HCEC 1CT (cell line): Measurements from ENCODE around the gene OPHN1.
"Not testable (repeated sequence)": the region's sequence is repeated elsewhere in the genome, so short reads cannot be mapped to it uniquely, and the experiment has no call there.

Experiments used
- DNase-seq: peaks from one replicate; pipeline ENCODE4 v3.0.0-alpha.2; 2017

Gene OPHN1

DNA sequence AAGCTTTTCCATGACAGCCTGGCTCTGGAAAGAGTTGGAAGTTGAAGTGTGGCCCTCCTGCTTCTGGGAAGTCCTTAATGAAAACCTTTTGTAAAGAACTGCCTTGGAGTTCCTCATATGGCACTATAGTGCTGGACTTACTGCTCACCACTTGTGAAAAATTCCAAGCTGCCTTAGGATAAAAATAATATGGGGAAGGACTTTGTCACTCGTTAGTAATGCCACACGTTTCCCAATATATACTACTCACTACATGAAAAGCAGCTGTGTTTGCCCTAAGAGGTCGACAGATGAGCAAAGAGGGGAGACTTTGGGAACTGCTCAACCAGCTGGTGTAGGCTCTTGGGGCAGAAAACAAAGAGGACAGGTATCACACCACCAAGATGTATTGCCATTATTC, 11.7 kb downstream of the OPHN1 start:
- peak; percentile 60 for DNase-seq

DNA sequence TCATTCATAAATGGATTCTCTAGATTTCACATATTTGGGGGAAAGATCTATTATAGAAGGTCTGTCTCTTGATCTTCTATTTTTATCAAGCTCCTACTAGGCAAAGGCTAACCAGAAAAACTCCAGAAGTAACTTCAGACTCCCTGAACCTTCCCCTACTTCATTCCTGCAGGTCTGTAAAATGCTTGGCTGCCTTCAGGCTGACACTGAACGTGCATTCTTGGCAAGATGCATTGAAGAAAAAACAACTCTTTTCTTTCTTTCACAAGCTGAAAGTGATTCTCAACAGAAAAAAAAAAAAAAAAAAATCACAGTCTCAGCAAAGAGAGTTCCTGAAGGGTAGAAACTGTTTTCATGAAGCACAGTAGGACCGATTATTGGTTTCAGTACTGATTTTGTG, 12.7 kb downstream of the OPHN1 start:
- no peak for DNase-seq

DNA sequence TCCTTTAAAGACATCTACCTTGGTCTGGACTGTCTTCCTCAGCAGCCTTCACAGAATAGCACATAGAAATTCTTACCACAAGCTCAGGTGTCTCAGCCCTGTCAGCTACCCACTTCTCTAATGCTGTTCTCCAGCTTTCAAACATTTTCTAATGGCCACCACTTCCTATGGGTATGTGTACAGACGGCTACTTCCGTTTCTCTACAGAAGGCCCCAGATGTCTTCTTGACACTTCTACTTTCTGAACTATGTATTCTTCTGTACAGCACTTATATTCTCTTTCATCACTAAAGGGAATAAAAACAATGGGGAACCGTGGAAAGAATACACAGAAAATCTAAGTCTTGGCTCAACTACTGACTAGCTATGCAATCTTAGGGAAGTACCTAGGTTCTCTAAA, 13.3 kb downstream of the OPHN1 start:
- no peak for DNase-seq

DNA sequence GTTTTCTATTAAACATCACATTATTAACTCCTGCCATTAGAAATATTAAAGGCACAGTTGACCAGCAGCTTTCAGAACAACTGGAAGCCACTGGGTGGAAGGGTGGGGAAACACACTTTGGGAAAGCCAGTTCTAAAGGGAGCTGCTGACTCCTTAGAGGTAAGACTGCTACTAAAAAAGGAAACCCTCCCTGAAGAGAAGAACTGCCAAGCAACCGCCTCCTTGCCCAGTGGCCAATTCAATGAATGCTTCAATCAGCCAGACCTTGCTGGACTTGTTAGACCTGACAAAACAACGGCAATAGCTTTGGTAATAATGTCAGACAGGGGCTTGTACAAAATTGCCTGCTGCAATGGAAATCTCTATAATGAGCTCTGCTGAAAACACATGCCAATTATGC, 15.6 kb downstream of the OPHN1 start:
- no peak for DNase-seq

DNA sequence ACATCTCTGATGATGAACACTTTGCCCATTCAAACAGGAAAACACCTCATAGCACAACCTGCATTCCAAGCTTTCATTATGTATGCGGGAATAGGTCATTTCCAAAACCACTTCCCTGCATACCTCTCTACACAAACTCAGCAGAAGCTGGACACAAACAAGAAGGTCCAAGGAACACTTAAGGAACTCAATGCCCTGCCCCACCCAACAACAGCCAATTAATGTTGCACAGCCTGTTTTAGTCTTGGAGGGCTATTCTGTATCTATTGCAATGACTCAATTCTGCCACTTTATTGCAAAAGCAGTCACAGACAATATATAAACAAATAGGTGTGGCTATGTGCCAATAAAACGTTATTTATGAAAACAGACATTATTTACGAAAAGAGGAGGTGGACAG, 16.7 kb downstream of the OPHN1 start:
- DNase-seq: peak; percentile 30

DNA sequence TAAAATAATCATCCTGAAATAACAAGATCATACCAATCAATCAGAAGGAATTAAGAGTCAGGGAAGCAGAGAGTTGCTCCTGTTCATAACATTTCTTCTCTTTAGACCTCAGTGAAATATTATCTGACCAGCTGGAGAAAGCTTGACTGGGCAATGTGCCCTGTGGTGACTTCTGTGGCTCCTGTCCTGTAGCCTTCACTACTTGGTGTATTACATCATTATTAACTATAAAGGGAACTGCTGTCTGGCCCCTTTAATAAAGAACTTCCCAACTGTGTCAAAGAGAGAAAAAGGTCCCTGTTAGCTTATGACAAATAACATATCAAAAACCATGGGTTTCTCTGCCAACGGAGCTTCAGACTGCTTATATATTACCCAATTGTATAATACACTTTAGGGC, 18.0 kb downstream of the OPHN1 start:
- DNase-seq: peak; percentile 50

DNA sequence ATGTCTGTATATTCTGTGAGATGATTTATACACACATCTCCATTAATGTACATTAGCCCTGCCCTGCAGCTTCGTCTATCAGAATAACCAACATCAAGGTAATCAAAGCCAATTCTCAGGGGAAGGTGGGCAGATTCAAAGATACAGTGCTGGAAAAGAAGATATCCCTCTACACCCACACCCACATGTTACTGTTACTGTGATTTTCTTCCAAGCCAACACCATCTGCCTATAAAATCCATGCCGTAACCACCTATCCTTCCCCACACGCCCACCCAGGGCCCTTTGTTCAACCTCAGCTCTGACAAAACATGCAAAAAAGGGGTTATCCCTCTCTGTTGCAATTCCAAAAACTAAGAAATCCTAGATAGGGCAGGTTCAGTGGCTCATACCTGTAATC, 20.0 kb downstream of the OPHN1 start:
- no peak for DNase-seq

DNA sequence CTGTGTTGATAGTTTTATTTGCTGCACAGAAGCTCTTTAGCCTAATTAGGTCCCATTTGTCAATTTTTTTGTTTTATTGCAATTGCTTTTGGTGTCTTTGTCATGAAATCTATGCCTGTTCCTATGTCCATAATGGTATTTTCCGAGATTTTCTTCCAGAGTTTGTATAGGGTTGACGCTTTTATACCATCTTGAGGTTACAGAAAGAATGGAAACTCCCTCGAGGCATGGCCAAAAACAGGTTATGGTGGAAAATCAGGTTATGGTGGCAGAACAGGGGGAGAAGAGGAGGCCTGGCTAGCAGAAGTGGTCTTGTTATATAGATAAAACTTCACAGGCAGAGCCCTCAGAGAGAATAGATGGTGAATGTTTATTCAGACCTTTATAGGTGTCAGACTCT, 21.6 kb downstream of the OPHN1 start:
- no peak for DNase-seq

DNA sequence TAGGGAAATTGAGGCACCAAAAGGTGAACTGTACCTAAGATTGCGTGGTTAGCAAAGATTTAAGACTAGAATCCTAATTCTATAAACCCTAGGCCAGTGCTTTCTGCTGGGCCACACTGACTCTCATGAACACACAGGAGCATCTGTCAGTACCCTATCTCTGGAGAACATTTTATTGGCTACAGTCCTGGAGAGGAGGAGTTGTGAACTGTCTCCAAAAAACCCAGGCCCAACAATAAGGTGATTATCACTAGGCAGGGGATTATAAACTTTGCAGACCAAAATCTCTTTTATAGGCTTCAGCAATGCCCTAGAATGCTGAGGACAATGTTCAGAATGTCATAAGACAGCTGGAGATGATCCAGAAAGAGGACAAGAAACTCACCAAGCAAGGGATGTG, 24.1 kb downstream of the OPHN1 start:
- DNase-seq: no peak

DNA sequence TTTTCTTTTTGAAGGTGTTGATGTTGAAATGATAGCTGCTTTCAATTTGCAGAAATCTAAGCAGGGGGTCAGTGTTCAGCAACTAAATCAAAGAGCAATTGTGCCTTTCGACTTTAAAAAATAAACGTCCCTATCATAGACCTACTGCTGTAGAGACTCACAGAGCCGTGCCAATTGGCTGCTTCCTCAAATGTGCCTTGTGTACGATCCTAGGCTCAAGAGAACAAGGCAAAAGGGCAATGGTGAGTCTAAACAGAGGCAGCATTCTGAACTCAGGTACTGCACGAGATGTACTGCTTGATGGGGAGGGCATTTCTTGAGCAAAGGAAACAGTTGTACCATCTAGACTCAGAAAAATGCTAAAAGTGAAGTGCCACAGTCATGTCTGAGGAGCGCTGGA, 29.8 kb downstream of the OPHN1 start:
- no peak for DNase-seq

DNA sequence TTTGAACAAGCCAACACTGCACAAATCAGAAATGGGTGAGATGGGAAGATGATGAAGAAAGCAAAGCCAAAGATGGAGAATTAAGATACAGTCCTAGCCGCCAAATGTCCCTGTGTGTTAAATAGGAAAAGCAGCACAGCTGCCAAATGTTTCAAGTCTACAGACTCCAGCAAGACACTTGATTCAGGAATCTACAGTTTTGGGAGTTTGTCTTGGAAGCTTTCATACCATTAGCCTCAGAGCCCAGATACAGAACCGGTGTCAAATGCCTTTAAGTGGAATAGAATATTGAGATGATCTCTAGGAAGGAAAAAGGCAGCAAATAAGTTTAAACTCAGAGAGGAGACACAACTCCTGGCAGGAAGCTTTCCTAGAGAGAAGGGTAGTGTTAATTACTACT, 30.3 kb downstream of the OPHN1 start:
- no peak for DNase-seq

DNA sequence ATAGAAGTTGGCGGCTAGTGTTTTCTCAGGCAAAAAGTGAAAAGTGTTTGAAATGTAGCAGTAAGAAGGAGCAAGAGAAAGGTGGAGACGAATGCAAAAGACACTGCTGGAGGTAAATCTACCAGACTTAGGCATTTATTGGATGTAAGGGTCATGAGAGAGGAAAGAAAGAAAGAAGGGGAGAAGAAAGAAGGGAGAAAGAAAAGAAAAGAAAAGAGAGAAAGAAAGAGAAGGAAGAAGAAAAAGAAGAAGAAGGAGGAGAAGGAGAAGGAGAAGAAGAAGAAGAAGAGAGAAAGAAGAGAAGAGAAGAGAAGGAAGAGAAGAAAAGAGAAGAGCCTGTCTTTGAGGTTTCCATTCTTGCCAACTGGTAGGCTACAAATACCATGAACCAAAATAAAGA, 31.2 kb downstream of the OPHN1 start:
- DNase-seq: no peak

DNA sequence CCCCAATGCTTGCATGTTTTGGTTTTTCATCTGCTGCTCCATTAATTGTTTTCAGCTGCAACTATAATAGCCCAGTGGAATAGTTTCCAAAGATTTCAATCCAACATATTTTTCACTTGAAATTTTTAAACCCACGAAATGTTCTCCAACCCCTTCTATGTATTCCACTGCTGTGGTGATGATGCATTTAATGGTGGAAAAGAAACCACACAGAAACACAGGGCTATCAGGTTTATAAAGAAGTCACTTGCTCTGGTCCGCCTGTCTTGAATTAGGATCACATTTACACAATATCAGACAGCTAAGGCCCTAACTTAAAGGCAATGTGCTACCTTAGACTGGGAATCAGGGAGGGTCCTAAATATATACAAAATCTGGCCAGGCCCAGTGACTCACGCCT, 35.0 kb downstream of the OPHN1 start:
- no peak for DNase-seq

DNA sequence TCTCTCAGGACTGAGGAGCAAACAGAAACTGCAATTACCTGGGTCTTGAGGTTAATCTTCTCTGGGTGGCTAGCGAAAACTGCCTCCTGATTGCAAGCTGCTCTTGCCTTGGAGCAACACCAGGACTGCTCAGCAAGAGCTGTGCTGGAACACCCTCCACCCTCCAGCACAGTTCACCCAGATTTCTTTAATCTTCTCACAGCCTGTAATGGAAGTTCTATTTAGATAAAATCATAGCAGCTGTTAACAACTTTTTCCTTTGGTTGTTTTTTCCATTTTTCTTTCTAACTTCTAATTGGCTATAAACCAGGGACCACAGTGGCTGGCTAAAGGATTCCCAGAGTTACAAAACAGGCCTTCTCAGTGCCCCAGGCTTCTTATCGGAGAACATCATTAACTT, 36.3 kb downstream of the OPHN1 start:
- no peak for DNase-seq

DNA sequence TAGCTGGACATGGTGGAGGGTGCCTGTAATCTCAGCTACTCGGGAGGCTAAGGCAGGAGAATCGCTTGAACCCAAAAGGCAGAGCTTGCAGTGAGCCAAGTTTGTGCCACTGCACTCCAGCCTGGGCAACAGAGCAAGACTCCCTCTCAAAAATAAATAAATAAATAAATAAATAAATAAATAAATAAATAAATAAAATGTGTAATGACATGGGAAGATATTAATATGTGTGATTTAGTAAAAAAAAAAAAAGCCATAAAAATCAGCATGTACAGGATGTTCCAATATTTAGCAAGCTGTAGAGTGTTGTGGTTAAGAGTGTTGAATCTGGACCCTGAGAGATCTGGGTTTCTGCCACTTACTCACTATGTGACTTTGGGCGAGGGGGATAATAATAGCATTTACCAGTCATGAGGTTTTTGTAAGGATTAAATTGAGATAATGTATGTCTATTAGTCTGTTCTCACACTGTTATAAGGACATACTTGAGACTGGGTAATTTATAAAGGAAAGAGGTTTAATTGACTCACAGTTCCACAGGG, 43.8 kb downstream of the OPHN1 start:
- DNase-seq: not testable (repeated sequence)

DNA sequence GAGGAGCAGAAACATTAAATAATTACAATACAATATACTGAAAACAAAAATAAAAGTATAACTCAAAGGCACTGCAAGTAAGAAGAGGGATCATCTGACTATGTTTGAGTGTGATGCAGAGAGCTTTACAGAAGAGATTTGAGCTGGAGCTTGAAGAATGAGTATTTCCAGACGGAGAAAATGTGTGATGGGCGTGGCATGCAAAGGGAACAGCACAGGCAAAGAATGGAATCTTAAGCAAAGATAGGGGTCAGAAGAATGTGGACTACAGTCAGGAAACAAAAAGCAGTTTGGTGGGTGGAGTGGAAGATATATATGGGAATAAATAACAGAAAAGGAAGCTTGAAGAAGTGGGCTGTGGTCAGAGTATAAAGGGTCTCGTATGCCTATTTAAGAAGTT, 45.5 kb downstream of the OPHN1 start:
- no peak for DNase-seq

DNA sequence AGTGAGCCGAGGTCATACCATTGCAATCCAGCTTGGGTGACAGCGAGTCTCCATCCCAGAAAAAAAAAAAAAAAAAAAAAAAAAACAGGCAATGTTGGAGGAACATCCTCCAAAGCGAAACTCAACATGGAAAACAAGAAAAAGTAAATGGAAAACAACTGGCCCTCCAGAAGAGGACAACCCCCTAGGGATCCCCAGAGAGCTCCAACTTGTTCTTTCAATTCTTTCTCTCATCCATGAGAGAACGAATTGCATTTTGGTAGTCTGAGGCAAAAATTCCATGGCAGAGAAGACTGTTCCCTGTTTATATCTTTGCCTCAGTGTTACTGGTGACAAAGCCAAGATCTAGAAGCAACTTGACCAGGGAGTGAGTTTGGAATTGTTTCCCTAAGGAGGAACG, 49.8 kb downstream of the OPHN1 start:
- no peak for DNase-seq

DNA sequence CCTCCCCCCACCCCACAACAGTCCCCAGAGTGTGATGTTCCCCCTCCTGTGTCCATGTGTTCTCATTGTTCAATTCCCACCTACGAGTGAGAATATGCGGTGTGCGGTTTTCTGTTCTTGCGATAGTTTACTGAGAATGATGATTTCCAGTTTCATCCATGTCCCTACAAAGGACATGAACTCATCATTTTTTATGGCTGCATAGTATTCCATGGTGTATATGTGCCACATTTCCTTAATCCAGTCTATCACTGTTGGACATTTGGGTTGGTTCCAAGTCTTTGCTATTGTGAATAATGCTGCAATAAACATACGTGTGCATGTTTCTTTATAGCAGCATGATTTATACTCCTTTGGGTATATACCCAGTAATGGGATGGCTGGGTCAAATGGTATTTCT, 55.7 kb downstream of the OPHN1 start:
- not testable (repeated sequence) for DNase-seq

DNA sequence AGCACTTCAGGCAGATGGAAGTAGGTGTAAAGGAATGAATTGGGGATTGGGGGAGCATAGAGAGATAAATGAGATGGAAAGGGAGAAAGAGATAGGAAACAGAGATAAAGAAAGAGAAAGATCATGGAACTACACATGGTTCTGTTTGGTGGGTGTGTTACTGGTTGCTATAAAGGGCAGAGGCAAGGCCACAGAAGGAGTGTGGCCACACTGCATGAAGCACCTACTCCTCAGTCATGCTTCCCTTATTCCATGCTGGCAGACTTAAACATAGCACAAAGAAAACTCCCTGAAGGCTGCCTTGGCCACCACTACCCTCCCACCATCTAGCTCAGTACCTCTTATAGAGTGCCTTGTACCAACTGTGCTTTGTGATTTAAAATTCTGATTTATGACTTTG, 56.9 kb downstream of the OPHN1 start:
- DNase-seq: no peak

DNA sequence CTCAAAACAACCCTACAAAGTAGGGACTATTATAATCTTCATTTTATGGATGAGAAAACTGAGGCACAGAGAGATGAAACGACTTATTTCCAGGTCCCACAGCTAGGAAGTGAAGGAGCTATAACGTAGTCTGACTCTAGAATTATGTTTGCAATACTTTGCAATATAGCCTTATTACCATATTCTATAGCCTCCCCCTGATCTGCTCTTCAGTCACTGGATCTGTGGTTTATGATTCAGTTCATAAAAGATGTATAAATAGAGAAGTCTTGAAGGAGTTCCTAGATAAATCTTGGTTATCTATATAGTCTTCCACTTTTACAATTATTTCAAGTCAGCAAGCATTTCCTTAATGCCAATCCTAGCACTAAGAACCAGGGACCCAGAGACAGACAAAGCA, 57.5 kb downstream of the OPHN1 start:
- DNase-seq: no peak

DNA sequence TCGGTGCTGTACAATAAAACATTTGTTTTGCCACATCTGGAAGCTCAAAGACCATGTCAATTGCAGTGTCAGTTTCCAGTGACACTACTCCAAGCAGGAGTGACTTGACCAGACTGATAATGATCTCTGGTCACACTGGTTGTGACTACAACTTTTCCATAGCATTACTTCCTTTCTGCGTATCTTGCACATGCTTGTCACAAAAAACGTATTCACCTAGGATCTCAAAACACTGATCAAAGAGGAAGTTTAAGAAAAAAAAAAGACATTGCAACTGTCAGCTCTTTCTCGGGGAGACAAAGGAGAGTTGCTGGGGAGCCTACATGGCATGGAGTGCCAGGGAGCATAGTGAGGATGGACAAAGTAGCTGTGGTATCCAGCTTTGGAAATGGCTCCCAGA, 60.6 kb downstream of the OPHN1 start:
- DNase-seq: no peak

DNA sequence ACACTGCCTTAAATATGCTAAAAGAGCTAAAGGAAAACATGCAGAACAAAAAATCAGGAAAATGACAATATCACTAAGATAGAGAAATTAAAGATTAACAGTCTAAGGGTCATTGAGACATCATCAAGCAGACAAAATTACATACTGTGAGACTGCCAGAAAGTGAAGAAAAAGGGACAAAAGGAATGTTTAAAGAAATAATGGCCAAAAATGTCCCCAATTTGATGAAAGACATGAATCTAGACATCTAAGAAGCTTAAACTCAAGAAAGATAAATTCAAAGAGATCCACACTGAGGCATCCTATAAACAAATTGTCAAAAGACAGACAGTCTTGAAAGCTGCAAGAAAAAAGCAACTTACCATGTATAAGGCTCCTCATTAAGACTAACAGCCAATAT, 63.7 kb downstream of the OPHN1 start:
- no peak for DNase-seq

DNA sequence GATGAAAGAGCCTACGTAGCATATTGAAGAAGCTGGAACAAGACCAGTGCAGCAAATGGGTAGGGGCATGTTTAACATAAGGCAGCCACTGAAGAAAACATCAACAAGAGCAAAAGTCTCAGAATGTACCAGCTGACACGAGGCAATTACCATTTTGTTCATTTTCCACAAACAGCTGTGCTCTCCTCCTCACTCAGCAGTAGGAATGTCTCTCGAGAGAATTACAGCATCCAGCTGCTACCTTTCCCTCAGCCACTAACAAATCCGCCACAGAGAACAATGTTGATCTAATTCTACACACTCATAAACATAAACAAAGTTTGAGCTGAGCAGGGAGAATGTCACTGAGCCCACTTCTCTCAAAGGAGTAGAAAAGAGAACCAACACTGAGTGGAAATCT, 68.0 kb downstream of the OPHN1 start:
- DNase-seq: peak; percentile 1

DNA sequence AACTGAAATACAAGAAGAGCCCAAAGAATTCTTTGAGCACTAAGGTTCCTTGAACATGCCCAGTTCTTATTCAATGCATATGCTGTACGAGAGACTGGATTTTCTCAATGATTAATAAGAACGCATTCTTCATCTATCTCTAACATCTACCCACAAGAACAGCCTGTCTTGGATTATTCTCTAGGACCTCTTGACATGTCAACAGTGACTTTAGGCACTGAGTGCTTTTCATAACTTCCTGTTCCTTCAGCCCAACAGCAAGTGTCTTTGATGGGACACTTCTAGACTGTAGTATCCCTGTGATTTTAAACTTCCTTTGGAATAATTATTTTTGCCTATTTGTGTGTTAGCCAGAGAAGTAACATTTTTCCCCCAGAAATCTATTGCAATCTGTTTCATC, 69.3 kb downstream of the OPHN1 start:
- no peak for DNase-seq

DNA sequence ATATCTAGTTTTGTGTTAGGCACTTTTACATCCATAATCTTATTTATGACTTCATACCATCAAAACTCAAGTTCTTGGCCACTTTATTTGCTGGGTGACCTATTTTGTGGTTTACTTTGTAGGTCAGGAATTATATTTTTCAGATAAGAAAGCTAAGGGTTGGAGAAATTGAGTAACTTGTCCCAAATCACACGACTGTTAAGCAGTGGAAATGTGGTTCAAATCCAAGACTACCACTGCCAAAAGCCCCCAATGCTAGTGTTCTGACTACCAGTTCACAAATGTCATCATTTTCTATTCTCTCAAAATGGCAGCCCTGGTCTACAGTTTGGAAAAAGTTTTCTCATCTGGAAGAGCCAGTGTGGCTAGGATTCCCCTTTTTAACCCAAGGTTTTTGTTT, 74.6 kb downstream of the OPHN1 start:
- no peak for DNase-seq

DNA sequence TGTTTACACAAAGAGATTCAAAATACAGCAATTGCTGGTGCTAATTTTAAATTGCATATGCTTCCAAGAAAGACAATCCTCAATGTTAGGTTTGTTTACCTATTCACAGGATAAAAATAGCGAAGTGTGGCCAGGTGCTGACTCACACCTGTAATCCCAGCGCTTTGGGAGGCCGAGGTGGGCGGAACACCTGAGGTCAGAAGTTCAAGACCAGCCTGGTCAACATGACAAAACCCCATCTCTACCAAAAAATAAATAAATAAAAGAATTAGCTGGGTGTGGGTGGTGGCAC, 77.7 kb downstream of the OPHN1 start:
- no peak for DNase-seq
